ENCODE data around the gene BAZ2A.

BAZ2A gene

GRCh38 chr12:56634837-56635791, 5.0 kb upstream of the BAZ2A start:
- peak overlapping the region; percentile 84 for H3K4me3 ChIP-seq (ENCODE audit: low read depth, low read length)
- TF ChIP-seq, protein P1, sequence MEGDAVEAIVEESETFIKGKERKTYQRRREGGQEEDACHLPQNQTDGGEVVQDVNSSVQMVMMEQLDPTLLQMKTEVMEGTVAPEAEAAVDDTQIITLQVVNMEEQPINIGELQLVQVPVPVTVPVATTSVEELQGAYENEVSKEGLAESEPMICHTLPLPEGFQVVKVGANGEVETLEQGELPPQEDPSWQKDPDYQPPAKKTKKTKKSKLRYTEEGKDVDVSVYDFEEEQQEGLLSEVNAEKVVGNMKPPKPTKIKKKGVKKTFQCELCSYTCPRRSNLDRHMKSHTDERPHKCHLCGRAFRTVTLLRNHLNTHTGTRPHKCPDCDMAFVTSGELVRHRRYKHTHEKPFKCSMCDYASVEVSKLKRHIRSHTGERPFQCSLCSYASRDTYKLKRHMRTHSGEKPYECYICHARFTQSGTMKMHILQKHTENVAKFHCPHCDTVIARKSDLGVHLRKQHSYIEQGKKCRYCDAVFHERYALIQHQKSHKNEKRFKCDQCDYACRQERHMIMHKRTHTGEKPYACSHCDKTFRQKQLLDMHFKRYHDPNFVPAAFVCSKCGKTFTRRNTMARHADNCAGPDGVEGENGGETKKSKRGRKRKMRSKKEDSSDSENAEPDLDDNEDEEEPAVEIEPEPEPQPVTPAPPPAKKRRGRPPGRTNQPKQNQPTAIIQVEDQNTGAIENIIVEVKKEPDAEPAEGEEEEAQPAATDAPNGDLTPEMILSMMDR (IDR thresholded peaks at IDR 0.05; ENCODE audit: low read depth, low read length) = peak; percentile 52; the same call in 1 of the 2 replicates

DNA sequence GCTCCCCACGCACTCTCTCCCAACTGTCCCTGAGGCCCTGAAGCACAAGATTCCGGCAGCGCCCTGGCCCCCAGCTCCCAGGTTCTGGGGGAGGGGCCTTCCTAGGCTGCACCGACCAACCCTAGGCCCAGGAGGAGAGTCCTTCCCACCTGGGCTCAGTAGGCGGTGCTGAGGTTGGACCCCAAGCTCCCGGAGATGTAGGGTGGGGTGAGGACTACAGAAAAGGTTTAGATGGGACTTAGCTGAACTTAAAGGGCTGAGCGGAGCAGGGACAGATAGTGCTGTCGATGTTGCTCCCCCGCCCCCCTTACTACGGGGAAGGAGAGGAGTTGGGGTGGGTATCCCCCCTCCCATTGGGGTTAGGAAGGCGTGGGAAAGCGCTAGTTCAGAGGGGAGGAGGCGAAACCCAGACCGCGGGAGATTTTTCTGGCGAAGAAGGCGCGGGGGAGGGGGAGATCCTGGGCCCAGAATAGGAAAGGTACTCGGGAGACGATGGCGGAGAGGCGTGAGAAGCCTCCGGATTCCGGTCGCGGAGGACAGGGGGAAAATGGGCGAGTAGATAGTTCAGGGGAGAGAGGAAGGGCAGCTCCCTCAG, 4.2 kb upstream of the BAZ2A start:
- TF ChIP-seq, protein P1 (IDR thresholded peaks at IDR 0.05; ENCODE audit: low read depth, low read length) = no peak
- H3K4me3 ChIP-seq (ENCODE audit: low read depth, low read length) = peak overlapping the region; percentile 84

DNA sequence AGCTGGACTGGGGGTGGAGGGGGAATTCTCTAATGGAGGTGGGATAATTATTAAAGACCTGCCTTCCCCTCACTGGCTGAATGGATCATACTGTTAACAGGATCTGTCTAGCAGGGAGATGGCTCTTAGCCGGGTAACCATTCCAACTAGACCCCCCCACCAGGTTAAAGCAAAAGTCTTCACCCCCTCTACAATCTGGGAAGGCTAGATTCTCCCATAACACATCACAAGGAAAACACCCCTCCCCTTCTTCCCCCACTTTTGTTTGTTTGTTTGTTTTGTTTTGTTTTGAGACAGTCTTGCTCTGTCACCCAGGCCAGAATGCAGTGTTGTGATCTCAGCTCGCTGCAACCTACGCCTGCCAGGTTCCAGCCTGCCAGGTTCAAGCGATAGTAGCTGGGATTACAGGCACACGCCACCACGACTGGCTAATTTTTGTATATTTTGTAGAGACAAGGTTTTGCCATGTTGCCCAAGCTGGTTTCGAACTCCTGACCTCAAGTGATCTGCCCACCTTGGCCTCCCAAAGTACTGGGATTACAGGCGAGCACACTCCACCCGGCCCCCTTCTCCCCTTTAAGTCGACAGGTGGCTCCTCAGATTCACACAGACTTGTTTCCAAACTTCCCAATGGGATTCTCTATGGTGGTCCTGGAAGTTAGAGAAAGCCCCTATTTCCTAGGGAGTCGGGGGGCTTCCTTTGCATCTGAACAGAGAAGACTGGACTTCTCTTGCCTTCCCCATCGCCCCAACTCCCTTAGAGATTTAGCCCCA, 3.5 kb upstream of the BAZ2A start:
- peak overlapping the region; percentile 84 for H3K4me3 ChIP-seq (ENCODE audit: low read depth, low read length)
- TF ChIP-seq, protein P1 (IDR thresholded peaks at IDR 0.05; ENCODE audit: low read depth, low read length) = no peak

DNA sequence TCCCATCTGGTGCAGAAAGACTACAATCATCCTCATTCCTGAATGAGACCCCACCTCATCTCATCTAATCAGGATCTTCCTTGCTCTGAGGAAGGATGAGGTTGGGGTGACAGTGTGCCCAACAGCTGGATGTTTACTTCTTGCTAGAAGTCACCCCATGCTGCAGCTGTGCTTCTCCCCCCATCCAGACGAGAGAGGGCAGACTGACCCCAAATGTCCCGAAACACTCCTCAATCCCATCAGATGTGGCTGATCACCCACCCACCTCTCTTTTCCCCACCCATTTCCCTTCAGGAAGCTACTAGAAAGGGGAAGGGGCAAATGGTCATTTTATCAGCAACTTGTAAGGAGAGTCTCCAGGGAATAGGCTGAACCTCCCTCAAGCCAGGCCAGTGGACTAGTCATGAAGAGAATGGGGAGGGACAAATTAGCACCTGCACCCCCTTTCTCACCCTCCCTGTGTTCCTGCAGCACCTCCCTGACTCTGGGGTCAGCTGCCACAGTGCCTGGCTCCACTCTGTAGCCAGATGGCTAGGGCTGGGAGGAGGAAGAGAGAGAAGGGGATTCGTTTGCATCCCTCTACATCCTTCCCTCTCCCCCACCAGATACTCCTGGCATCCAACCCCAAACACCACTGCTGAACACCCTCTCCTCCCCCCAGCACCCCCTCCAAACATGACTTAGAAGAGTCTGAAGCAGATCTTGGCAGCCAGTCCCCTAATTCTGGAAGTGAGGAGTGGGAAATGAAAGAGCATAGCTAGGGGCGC, 2.8 kb upstream of the BAZ2A start:
- TF ChIP-seq, protein P1 (IDR thresholded peaks at IDR 0.05; ENCODE audit: low read depth, low read length) = no peak
- H3K4me3 ChIP-seq (ENCODE audit: low read depth, low read length) = peak overlapping the region; percentile 84

DNA sequence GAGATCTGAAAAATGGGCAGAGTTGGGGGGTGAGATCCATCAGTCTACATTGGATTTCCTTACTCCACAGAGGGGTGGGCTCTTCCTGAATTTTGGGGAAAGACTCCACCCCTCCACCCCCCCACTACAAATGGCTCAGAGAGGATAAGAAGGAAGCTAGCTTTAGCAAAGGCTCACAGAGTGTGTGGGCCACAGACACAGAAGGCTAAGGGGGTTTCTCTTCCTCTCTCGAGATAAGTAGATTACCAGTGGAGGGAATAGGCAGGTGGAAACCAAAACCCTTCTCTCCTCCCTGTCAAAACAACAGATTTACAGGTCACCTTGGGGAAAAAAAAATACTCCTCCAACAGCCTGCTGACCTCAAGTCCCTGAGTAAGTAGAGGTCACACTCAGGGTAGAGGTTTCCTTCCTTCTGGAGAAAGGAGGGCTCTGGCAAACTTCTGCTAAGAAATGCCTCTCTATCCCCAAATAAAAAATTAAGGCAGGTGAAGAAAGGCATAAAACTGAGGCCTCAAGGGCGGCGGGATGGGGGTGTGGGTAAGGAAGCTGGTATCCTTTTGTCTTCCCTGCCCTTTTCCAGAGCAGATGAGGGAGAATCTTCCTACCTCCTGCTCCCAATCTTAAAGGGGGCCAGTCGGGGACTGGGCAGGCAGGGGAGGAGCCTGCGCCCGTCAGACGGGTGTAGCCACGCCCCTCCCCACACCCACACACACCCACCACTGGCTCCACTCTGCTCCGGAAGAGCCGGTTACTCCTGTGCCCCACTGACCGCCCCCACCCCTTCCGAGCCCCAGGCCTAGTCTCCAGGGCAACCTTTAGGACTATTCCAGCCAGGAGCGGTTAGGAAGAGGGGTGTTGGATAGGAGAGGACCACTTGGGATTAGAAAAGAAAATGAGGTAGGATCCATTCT, 1.9 kb upstream of the BAZ2A start:
- TF ChIP-seq, protein P1 (IDR thresholded peaks at IDR 0.05; ENCODE audit: low read depth, low read length) = no peak
- peak overlapping the region; percentile 7; the same call in 1 of the 2 replicates for H3K4me3 ChIP-seq (ENCODE audit: low read depth, low read length)
